Measurements from ENCODE around the gene MARF1. TPM values are rescaled to one million over a fixed set of nuclear protein-coding genes. Genes with fewer than 3 reads are reported as not detected.

Gene MARF1
- total and polyA plus RNA-seq, 9 of the 15 experiments (the other 6 are each of a cell fraction or from before 2014, with no cell fraction given), result 4.7 to 33.2 (median 11.7) TPM

DNA sequence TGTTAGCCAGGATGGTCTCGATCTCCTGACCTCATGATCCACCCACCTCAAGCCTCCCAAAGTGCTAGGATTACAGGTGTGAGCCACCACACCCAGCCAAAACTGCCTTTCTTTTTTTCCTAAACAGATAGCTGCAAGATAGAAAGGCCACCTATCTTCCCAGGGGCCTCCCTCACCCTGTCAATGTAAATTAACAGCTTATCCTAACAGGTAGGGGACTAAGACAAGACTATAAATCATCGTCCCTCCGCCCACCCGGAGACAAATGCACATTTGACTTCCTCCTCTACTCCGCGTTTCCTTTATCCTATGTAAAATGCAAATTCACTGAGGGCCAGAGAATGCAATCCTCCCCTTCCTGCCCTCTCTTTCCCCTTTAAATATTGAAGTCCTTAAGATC lies 71.4 kb downstream of the MARF1 start (continued):
- TF ChIP-seq, protein P1, sequence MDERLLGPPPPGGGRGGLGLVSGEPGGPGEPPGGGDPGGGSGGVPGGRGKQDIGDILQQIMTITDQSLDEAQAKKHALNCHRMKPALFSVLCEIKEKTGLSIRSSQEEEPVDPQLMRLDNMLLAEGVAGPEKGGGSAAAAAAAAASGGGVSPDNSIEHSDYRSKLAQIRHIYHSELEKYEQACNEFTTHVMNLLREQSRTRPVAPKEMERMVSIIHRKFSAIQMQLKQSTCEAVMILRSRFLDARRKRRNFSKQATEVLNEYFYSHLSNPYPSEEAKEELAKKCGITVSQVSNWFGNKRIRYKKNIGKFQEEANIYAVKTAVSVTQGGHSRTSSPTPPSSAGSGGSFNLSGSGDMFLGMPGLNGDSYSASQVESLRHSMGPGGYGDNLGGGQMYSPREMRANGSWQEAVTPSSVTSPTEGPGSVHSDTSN (CRISPR knock-in tag; IDR thresholded peaks at IDR 0.05; ENCODE audit: low read depth), result no peak
- TF ChIP-seq, protein P1 (tag; conservative IDR thresholded peaks at IDR 0.05; ENCODE audit: low read depth), result peak; percentile 92
- TF ChIP-seq ARID1B (IDR thresholded peaks at IDR 0.05) (peak; percentile 43), MIER1 (IDR thresholded peaks at IDR 0.05; ENCODE audit: low read depth) (no peak), HBP1 (CRISPR knock-in tag; IDR thresholded peaks at IDR 0.05) (no peak), TEAD2 (tag; IDR thresholded peaks at IDR 0.05) (no peak), ZNF436 (CRISPR knock-in tag; IDR thresholded peaks at IDR 0.05) (no peak), SPI1 (IDR thresholded peaks at IDR 0.05; ENCODE audit: borderline replicate concordance, low read depth, low read length) (peak; percentile 64; the same call in 1 of the 2 replicates), NCOR1 (IDR thresholded peaks at IDR 0.05) (no peak), POLR3A (IDR thresholded peaks at IDR 0.05; ENCODE audit: borderline replicate concordance, extremely low read depth, insufficient read depth, insufficient read length) (no peak), LCOR (CRISPR knock-in tag; IDR thresholded peaks at IDR 0.05) (no peak), COPS2 (conservative IDR thresholded peaks at IDR 0.05) (no peak), ZFPM2 (CRISPR knock-in tag; IDR thresholded peaks at IDR 0.05) (no peak), GTF3C2 (IDR thresholded peaks at IDR 0.05; ENCODE audit: borderline replicate concordance, extremely low read depth, insufficient read length) (no peak)
- TF ChIP-seq, protein P2, sequence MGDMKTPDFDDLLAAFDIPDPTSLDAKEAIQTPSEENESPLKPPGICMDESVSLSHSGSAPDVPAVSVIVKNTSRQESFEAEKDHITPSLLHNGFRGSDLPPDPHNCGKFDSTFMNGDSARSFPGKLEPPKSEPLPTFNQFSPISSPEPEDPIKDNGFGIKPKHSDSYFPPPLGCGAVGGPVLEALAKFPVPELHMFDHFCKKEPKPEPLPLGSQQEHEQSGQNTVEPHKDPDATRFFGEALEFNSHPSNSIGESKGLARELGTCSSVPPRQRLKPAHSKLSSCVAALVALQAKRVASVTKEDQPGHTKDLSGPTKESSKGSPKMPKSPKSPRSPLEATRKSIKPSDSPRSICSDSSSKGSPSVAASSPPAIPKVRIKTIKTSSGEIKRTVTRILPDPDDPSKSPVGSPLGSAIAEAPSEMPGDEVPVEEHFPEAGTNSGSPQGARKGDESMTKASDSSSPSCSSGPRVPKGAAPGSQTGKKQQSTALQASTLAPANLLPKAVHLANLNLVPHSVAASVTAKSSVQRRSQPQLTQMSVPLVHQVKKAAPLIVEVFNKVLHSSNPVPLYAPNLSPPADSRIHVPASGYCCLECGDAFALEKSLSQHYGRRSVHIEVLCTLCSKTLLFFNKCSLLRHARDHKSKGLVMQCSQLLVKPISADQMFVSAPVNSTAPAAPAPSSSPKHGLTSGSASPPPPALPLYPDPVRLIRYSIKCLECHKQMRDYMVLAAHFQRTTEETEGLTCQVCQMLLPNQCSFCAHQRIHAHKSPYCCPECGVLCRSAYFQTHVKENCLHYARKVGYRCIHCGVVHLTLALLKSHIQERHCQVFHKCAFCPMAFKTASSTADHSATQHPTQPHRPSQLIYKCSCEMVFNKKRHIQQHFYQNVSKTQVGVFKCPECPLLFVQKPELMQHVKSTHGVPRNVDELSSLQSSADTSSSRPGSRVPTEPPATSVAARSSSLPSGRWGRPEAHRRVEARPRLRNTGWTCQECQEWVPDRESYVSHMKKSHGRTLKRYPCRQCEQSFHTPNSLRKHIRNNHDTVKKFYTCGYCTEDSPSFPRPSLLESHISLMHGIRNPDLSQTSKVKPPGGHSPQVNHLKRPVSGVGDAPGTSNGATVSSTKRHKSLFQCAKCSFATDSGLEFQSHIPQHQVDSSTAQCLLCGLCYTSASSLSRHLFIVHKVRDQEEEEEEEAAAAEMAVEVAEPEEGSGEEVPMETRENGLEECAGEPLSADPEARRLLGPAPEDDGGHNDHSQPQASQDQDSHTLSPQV (IDR thresholded peaks at IDR 0.05), result no peak
- TF ChIP-seq, protein P3, sequence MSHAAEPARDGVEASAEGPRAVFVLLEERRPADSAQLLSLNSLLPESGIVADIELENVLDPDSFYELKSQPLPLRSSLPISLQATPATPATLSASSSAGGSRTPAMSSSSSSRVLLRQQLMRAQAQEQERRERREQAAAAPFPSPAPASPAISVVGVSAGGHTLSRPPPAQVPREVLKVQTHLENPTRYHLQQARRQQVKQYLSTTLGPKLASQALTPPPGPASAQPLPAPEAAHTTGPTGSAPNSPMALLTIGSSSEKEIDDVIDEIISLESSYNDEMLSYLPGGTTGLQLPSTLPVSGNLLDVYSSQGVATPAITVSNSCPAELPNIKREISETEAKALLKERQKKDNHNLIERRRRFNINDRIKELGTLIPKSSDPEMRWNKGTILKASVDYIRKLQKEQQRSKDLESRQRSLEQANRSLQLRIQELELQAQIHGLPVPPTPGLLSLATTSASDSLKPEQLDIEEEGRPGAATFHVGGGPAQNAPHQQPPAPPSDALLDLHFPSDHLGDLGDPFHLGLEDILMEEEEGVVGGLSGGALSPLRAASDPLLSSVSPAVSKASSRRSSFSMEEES (CRISPR knock-in tag; IDR thresholded peaks at IDR 0.05), result no peak
